K562 (cell line): ENCODE results near the gene ARHGAP9. TPM values are rescaled to one million over a fixed set of nuclear protein-coding genes. Genes with fewer than 3 reads are reported as not detected.
A peak's percentile ranks its signal among the peaks of the same experiment; 100 is the strongest.

Source experiments
- CEBPB ChIP-seq: fragments of 450-650 bp; IDR thresholded peaks from 2 replicates; pipeline ENCODE4 v1.6.1; 2016; ENCODE audit warnings: missing genetic modification characterization, missing compliant biosample characterization
- HMGN3 ChIP-seq: IDR thresholded peaks from 2 replicates; pipeline ENCODE4 v1.6.1; 2011; ENCODE audit warnings: borderline replicate concordance, low read depth, mild to moderate bottlenecking, mixed read lengths, low read length; ENCODE audit not compliant: insufficient read length; ENCODE audit errors: extremely low read depth
- NFIC ChIP-seq: fragments of 450-650 bp; IDR thresholded peaks from 2 replicates; pipeline ENCODE4 v1.6.1; 2017; ENCODE audit warnings: mild to moderate bottlenecking, inconsistent platforms
- NONO ChIP-seq, 2 experiments: fragments of 200-400 bp in 1 of 2; fragments of 450-650 bp in 1 of 2; formaldehyde crosslinking in 1 of 2; IDR thresholded peaks; 2 replicates each; pipeline ENCODE4 v1.6.1; 2017; ENCODE audit warnings: low read depth in 2 of 2, mild to moderate bottlenecking in 2 of 2, moderate library complexity in 2 of 2, low read length in 1 of 2
- NR2F6 ChIP-seq: fragments of 450-650 bp; formaldehyde crosslinking; IDR thresholded peaks from 2 replicates; pipeline ENCODE4 v1.4.0; 2020; ENCODE audit warnings: mild to moderate bottlenecking
- POLR2AphosphoS2 ChIP-seq: IDR thresholded peaks from 2 replicates; pipeline ENCODE4 v1.6.1; 2012; ENCODE audit warnings: low read length, improper control_type of control experiment
- ZNF282 ChIP-seq: sonication (generic); formaldehyde crosslinking; IDR thresholded peaks from 2 replicates; pipeline ENCODE4 v1.8.1; 2023; ENCODE audit warnings: missing genetic modification reagents
- ZNF609 ChIP-seq: sonication (generic); formaldehyde crosslinking; IDR thresholded peaks from 2 replicates; pipeline ENCODE4 v1.8.1; 2023; ENCODE audit warnings: missing genetic modification reagents, mild to moderate bottlenecking, borderline replicate concordance
- polyA plus RNA-seq, 8 experiments: library from polyadenylated mRNA; depleted of rRNA in 4 of 8; stranded (reverse) in 5 of 8; unstranded in 3 of 8; fragments of >200 nt; fragmentation: Nextera tagmentation in 2 of 8; fragmentation: Illumina TruSeq in 1 of 8; extraction: Ambion mirVana in 2 of 8; extraction: Trizol in 1 of 8; gene quantifications; 2 replicates each; pipeline versions ENCODE4 v1.2.1 to v1.2.3, GENCODE V29; 2011 to 2014; ENCODE audit warnings: inconsistent platforms in 1 of 8, missing spikeins in 1 of 8
- total RNA-seq, 7 experiments: library from RNA; depleted of rRNA in 6 of 7; stranded (reverse); fragments of >200 nt in 6 of 7; fragmentation: Illumina TruSeq in 2 of 7; extraction: Trizol in 2 of 7; gene quantifications; 2 replicates each; pipeline versions ENCODE4 v1.2.1 to v1.2.3, GENCODE V29; 2011 to 2021; ENCODE audit warnings: low replicate concordance in 1 of 7
- TF ChIP-seq, protein P1 (sequence below): fragments of 450-650 bp; IDR thresholded peaks from 2 replicates; pipeline ENCODE4 v1.6.1; 2018; ENCODE audit not compliant: partially characterized antibody

Gene ARHGAP9
- total and polyA plus RNA-seq, 9 of the 15 experiments (the other 6 are each of a cell fraction or from before 2014, with no cell fraction given), result 1.5 to 10.2 (median 5.1) TPM

- TF ChIP-seq ZNF609 (CRISPR knock-in tag), result 0 out of 2 replicates have a peak, but pooled peaks have one; percentile 56
- TF ChIP-seq NR2F6 (CRISPR knock-in tag), result no peak
- TF ChIP-seq NFIC, result peak; percentile 24; the same call in 1 of the 2 replicates
- TF ChIP-seq CEBPB (tag), result peak; percentile 47
- TF ChIP-seq, protein P1, sequence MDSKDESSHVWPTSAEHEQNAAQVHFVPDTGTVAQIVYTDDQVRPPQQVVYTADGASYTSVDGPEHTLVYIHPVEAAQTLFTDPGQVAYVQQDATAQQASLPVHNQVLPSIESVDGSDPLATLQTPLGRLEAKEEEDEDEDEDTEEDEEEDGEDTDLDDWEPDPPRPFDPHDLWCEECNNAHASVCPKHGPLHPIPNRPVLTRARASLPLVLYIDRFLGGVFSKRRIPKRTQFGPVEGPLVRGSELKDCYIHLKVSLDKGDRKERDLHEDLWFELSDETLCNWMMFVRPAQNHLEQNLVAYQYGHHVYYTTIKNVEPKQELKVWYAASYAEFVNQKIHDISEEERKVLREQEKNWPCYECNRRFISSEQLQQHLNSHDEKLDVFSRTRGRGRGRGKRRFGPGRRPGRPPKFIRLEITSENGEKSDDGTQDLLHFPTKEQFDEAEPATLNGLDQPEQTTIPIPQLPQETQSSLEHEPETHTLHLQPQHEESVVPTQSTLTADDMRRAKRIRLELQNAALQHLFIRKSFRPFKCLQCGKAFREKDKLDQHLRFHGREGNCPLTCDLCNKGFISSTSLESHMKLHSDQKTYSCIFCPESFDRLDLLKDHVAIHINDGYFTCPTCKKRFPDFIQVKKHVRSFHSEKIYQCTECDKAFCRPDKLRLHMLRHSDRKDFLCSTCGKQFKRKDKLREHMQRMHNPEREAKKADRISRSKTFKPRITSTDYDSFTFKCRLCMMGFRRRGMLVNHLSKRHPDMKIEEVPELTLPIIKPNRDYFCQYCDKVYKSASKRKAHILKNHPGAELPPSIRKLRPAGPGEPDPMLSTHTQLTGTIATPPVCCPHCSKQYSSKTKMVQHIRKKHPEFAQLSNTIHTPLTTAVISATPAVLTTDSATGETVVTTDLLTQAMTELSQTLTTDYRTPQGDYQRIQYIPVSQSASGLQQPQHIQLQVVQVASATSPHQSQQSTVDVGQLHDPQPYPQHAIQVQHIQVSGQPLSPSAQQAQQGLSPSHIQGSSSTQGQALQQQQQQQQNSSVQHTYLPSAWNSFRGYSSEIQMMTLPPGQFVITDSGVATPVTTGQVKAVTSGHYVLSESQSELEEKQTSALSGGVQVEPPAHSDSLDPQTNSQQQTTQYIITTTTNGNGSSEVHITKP, result peak; percentile 48
- TF ChIP-seq HMGN3, result peak; percentile 17
- TF ChIP-seq NONO (IDR thresholded peaks at IDR 0.05; ENCODE audit: low read depth in 2 of 2, low read length in 1 of 2), result 0 out of 4 replicates have a peak, but pooled peaks of 1 of the 2 experiments have one; percentile 7
- peak; percentile 66; the same call in 1 of the 2 replicates for TF ChIP-seq POLR2AphosphoS2
- no peak for TF ChIP-seq ZNF282
- TF ChIP-seq, all 486 proteins: peak for 57
Measured at GRCh38 chr12:57522887-57523705, 43.4 kb upstream of the ARHGAP9 start (continued).
